ENCODE results near the gene KLHL29. TPM values are rescaled to one million over a fixed set of nuclear protein-coding genes. Genes with fewer than 3 reads are reported as not detected.

The KLHL29 gene
- total and polyA plus RNA-seq, 2 experiments from 2014 or later: 1.5 to 6.5 TPM

- TF ChIP-seq, protein P1, sequence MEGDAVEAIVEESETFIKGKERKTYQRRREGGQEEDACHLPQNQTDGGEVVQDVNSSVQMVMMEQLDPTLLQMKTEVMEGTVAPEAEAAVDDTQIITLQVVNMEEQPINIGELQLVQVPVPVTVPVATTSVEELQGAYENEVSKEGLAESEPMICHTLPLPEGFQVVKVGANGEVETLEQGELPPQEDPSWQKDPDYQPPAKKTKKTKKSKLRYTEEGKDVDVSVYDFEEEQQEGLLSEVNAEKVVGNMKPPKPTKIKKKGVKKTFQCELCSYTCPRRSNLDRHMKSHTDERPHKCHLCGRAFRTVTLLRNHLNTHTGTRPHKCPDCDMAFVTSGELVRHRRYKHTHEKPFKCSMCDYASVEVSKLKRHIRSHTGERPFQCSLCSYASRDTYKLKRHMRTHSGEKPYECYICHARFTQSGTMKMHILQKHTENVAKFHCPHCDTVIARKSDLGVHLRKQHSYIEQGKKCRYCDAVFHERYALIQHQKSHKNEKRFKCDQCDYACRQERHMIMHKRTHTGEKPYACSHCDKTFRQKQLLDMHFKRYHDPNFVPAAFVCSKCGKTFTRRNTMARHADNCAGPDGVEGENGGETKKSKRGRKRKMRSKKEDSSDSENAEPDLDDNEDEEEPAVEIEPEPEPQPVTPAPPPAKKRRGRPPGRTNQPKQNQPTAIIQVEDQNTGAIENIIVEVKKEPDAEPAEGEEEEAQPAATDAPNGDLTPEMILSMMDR (conservative IDR thresholded peaks at IDR 0.05; ENCODE audit: low read depth in 2 of 2): no peak
- no peak for TF ChIP-seq CREB1 (CRISPR knock-in tag; IDR thresholded peaks at IDR 0.05; ENCODE audit: low read depth)
Observed at GRCh38 chr2:23599667-23600066, 214.7 kb downstream of the KLHL29 start (continued).

- Mint-ChIP-seq H3K36me3 (ENCODE audit: low read depth) (0 out of 3 replicates have a peak, but pooled peaks cover 1% of the 10 kb centered on the region), H3K4me3 (no peak overlapping the region), H3K4me1 (peaks cover 8% of the 10 kb centered on the region), H3K9me3 (no peaks in the 10 kb centered on the region), H3K27ac (no peak overlapping the region), H3K27me3 (ENCODE audit: insufficient read depth, low read depth, poor library complexity) (peaks cover 7% of the 10 kb centered on the region)
- no peak overlapping the region for H3K4me3 ChIP-seq
- no peak overlapping the region for H3K27ac ChIP-seq (ENCODE audit: low read depth)
- DNase-seq (ENCODE audit: low spot score) (no peak), ATAC-seq (no peak)
- H3K9me2 ChIP-seq (ENCODE audit: insufficient read depth): no peaks in the 10 kb centered on the region
- H3K36me3 ChIP-seq (ENCODE audit: insufficient read depth): no peaks in the 10 kb centered on the region
- no peaks in the 10 kb centered on the region for H3K79me2 ChIP-seq (replicated peaks; ENCODE audit: insufficient read depth)
- H3F3A ChIP-seq (replicated peaks; ENCODE audit: low read depth): no peaks in the 10 kb centered on the region
- no peak overlapping the region for H2AFZ ChIP-seq
- no peak for TF ChIP-seq STAT1 (IDR thresholded peaks at IDR 0.05; ENCODE audit: unreplicated experiment)
- no peaks in the 10 kb centered on the region for H4K20me1 ChIP-seq (replicated peaks; ENCODE audit: insufficient read depth)
- no peak overlapping the region for H3K4me2 ChIP-seq
- H3K27me3 ChIP-seq (ENCODE audit: insufficient read depth): no peaks in the 10 kb centered on the region
- no peaks in the 10 kb centered on the region for H3K4me1 ChIP-seq (ENCODE audit: insufficient read depth)
Observed at GRCh38 chr2:23600346-23600745, 215.4 kb downstream of the KLHL29 start.

DNA sequence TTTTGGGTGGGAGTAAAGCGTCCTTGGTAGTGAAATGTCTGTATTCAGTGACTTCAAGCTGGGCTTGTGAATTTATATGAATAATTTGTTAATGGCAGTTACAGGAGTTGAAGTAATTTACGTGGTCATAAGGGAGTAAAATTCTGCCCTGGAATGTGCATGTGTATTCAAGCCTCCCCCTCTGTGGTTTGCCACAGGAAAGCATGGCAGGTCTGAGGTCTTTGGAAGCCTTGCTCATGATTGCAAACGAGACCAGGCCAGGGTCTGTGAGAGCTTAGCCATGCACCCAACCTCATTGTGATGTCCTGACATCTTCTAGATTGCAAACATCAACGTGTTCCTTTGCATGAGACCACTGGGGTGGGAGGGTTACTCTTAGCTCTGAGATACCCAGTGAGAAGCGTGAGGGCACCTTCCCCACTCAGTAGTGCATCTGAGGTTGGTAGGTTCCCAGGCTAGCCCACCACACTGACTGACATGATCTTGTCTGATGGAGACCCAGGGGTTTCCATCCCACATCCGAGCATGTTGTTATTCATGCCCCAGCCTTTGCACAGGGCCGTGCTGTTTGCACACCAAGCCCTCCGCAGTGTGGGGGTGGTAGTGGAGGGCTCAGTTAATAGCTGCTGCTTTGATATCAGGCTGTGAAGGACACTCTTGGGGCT, 216.5 kb downstream of the KLHL29 start:
- no peaks in the 10 kb centered on the region for H3K36me3 ChIP-seq (ENCODE audit: insufficient read depth)
- peaks cover 5% of the 10 kb centered on the region for H3K4me1 Mint-ChIP-seq
- no peaks in the 10 kb centered on the region for H3K27me3 ChIP-seq (ENCODE audit: insufficient read depth)
- no peaks in the 10 kb centered on the region for H3K4me1 ChIP-seq (ENCODE audit: insufficient read depth)
- no peaks in the 10 kb centered on the region for H3F3A ChIP-seq (replicated peaks; ENCODE audit: low read depth)
- ATAC-seq (no peak), DNase-seq (ENCODE audit: low spot score) (no peak)
- no peaks in the 10 kb centered on the region for H3K9me2 ChIP-seq (ENCODE audit: insufficient read depth)
- H3K36me3 Mint-ChIP-seq (ENCODE audit: low read depth): peaks cover 10% of the 10 kb centered on the region
- no peak overlapping the region for H3K4me3 Mint-ChIP-seq
- no peak overlapping the region for H3K27ac Mint-ChIP-seq
- H3K79me2 ChIP-seq (replicated peaks; ENCODE audit: insufficient read depth): no peaks in the 10 kb centered on the region
- H3K9me3 Mint-ChIP-seq: peaks cover 6% of the 10 kb centered on the region
- H3K4me2 ChIP-seq: no peak overlapping the region
- peaks cover 12% of the 10 kb centered on the region for H3K27me3 Mint-ChIP-seq (ENCODE audit: insufficient read depth, low read depth, poor library complexity)
- H4K20me1 ChIP-seq (replicated peaks; ENCODE audit: insufficient read depth): no peaks in the 10 kb centered on the region
- H2AFZ ChIP-seq: no peak overlapping the region
- no peak overlapping the region for H3K27ac ChIP-seq (ENCODE audit: low read depth)
- H3K4me3 ChIP-seq: no peak overlapping the region
- TF ChIP-seq POLR2AphosphoS5 (IDR thresholded peaks at IDR 0.05; ENCODE audit: low read depth): no peak
- no peak for TF ChIP-seq ETS1 (IDR thresholded peaks at IDR 0.05)
- no peak for TF ChIP-seq EZH2 (IDR thresholded peaks at IDR 0.05; ENCODE audit: low read depth, unreplicated experiment)
- TF ChIP-seq, protein P1 (conservative IDR thresholded peaks at IDR 0.05; ENCODE audit: low read depth in 2 of 2): no peak
- no peak for TF ChIP-seq EZH2phosphoT487 (IDR thresholded peaks at IDR 0.05; ENCODE audit: unreplicated experiment)
- TF ChIP-seq CREB1 (CRISPR knock-in tag; IDR thresholded peaks at IDR 0.05; ENCODE audit: low read depth): no peak
- TF ChIP-seq ZNF331 (CRISPR knock-in tag; IDR thresholded peaks at IDR 0.05; ENCODE audit: low read depth): no peak
- no peak for TF ChIP-seq ZNF114 (CRISPR knock-in tag; IDR thresholded peaks at IDR 0.05)
- no peak for TF ChIP-seq JUNB (IDR thresholded peaks at IDR 0.05; ENCODE audit: unreplicated experiment)
